22Rv1 (cell line): ENCODE measurements around the gene CEP120.

Experiments
- ZFX ChIP-seq: fragments of 450-650 bp; IDR thresholded peaks from 2 replicates; pipeline ENCODE4 v1.6.1; 2017; ENCODE audit warnings: antibody characterized with exemption, borderline replicate concordance
- TF ChIP-seq, protein P1 (sequence below): fragments of 450-650 bp; IDR thresholded peaks from 2 replicates; pipeline ENCODE4 v1.5.1; 2017; ENCODE audit warnings: mild to moderate bottlenecking

DNA sequence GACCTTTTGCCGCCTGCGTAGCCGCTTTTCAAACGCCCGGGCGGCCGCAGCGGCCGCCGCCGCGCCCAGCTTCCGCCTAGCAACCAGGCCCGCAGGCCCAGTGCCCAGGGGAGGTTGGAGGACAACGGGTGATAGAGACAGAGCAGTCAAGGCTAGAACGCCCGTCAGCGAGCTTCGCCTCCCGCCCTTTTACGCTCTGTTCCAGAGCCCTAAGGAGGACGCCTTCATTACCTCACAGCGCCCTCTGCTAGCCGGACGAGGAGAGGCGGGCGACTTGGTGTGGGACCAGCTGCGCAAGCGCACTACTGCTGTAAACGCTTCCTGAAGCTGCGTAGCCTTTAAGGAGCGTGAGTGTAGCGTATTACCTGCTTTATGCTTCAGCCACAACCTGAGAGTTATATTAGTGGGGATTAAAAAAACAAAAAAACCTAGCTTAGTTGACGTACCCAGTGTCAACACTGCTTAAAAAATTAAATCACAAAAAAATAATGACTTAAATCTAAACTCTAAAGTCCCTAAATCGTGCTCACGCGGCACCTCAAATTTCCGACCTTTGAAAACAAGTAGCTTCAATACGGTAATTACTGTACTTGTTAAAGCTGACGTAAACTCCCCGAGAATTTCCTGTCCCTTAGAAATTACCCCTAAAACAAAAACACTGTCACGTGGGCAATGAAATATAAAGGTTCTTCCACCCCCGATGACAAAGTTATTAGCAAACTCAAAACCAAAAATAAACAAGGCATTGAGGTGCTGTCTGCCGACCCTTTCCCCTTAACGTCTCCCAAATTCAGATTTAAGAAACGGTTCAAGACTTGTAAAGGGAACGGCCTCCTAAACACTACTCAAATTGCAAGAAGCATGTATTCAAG, at the start of gene CEP120:
- TF ChIP-seq, protein P1, sequence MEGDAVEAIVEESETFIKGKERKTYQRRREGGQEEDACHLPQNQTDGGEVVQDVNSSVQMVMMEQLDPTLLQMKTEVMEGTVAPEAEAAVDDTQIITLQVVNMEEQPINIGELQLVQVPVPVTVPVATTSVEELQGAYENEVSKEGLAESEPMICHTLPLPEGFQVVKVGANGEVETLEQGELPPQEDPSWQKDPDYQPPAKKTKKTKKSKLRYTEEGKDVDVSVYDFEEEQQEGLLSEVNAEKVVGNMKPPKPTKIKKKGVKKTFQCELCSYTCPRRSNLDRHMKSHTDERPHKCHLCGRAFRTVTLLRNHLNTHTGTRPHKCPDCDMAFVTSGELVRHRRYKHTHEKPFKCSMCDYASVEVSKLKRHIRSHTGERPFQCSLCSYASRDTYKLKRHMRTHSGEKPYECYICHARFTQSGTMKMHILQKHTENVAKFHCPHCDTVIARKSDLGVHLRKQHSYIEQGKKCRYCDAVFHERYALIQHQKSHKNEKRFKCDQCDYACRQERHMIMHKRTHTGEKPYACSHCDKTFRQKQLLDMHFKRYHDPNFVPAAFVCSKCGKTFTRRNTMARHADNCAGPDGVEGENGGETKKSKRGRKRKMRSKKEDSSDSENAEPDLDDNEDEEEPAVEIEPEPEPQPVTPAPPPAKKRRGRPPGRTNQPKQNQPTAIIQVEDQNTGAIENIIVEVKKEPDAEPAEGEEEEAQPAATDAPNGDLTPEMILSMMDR = peak; percentile 90
- TF ChIP-seq ZFX = no peak
